ENCODE data around the gene PARPBP.

The PARPBP gene

DNA sequence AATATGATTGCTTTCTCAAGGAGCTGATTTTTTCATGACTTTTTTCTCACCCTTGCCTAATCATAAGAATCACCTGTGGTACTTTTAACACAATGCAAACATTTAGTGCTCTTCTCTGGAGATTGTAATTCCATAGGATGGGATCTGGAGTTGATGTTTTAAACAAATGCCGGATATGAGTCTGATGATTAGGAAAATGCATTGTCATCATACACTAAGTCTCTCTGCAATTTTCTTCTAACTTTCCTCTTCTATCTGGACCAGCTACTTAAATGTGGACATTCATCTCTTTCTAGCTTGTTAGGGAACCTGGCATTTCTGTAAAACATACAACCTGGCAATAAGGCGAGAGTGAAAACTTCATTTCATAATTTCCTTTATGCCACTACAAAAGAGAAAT lies 54.1 kb downstream of the PARPBP start:
- no peak overlapping the region for H3K4me3 ChIP-seq (ENCODE audit: low read depth, low read length)
- TF ChIP-seq, protein P1, sequence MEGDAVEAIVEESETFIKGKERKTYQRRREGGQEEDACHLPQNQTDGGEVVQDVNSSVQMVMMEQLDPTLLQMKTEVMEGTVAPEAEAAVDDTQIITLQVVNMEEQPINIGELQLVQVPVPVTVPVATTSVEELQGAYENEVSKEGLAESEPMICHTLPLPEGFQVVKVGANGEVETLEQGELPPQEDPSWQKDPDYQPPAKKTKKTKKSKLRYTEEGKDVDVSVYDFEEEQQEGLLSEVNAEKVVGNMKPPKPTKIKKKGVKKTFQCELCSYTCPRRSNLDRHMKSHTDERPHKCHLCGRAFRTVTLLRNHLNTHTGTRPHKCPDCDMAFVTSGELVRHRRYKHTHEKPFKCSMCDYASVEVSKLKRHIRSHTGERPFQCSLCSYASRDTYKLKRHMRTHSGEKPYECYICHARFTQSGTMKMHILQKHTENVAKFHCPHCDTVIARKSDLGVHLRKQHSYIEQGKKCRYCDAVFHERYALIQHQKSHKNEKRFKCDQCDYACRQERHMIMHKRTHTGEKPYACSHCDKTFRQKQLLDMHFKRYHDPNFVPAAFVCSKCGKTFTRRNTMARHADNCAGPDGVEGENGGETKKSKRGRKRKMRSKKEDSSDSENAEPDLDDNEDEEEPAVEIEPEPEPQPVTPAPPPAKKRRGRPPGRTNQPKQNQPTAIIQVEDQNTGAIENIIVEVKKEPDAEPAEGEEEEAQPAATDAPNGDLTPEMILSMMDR (IDR thresholded peaks at IDR 0.05; ENCODE audit: low read depth, low read length): no peak

DNA sequence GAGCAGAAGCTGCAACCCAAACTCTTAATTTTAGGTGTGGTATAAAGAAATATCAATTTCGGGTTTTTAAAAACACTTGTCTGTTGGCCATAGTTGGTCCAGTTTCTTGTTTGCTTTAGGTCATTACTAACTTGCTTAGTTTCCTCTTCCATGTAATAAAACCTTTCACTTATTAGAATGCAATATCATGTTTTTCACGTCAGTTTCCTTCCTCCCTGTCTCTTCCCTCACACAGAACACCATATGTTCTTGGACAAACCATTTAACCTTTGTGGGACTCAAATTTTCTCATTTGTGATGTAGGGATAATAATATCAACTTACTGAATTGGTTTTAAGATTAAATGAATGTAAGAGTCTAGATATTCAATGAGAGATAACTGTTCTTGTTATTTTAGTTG lies 54.8 kb downstream of the PARPBP start:
- H3K4me3 ChIP-seq (ENCODE audit: low read depth, low read length): no peak overlapping the region
- TF ChIP-seq, protein P1 (IDR thresholded peaks at IDR 0.05; ENCODE audit: low read depth, low read length): no peak

DNA sequence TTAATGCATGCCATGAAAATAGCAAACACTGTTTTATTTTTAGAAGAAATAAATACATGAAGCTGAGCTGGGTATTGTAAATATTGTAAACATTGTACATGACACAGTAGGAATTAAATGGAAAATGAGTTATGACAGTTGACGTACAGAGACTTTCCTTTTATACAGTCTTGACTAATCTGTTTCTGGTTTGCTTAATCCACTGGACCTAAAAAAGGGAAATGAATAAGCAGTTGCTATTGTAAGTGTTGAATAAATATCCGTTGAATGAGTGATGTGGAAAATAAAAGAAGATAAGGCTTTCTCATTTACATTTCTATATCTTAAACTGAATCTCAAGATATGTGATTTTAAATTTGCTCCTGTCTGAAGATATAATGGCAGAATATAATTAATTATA lies 62.7 kb downstream of the PARPBP start:
- H3K4me3 ChIP-seq (ENCODE audit: low read depth, low read length): no peak overlapping the region
- TF ChIP-seq, protein P1 (IDR thresholded peaks at IDR 0.05; ENCODE audit: low read depth, low read length): no peak

DNA sequence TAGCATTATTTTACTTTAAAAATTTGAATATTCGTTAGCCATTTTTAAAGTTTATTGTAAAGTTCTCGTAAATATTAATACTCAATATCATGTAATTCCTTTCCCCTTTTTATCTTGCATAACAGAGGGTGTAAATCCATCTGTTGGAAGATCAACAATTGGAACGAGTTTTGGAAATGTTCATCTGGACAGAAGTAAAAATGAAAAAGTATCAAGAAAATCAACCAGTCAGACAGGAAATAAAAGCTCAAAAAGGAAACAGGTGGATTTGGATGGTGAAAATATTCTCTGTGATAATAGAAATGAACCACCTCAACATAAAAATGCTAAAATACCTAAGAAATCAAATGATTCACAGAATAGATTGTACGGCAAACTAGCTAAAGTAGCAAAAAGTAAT lies 75.8 kb downstream of the PARPBP start:
- TF ChIP-seq, protein P1 (IDR thresholded peaks at IDR 0.05; ENCODE audit: low read depth, low read length): no peak
- H3K4me3 ChIP-seq (ENCODE audit: low read depth, low read length): no peak overlapping the region

DNA sequence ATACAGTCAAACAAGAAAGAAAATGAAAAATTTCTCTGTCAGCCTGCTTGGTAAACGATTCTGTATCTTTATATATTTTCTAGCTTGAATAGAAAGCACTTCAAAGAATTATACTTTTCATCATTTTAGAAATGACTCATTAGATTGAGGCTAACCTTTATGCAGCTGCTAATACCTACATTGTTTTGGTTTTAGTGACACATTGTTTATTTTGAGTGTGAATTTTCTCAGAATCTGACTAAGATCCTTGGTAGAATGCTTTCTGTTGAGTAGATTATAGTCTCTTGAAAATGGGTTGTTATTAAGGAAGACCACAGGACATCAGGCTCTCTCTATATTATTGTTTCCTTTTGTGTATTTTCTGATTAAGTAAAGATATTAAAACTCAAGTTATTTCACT lies 77.8 kb downstream of the PARPBP start, which contains the start of gene PMCH:
PMCH (minus strand) TSS at position 45 of the 400 bp plus-strand sequence. CDS start 63 bp downstream, outside the sequence.
- TF ChIP-seq, protein P1 (IDR thresholded peaks at IDR 0.05; ENCODE audit: low read depth, low read length): no peak
- H3K4me3 ChIP-seq (ENCODE audit: low read depth, low read length): no peak within 1 kb of the TSS

DNA sequence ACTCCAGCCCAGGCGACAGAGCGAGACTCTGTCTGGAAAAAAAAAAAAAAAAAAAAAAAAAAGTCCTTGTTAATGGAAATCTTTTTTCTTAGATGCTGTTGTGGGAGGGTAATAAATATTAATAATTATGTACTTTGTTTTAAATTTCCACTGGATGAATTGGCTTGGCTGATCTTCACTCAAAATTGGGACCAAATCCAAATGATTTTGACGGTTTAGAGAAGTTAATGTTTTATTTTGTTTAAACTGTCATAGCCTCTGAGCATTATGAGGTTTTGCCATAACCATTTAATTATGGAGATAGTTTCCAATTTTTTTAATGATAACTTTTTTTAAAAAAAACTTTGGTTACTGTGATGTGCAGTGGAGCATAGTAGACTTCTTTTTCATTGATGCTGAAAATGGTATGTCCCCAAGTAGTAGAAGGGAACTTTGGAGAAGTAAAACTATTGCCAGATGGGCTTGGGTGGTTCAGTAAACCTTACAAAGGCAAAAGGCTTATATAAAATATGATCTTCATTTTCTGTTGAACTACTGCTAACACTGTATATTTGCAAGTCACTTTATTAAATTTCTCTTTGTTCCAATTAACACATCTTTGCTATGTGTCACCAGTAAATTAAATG lies 81.6 kb downstream of the PARPBP start:
- no peak overlapping the region for H3K4me3 ChIP-seq (ENCODE audit: low read depth, low read length)
- TF ChIP-seq, protein P1 (IDR thresholded peaks at IDR 0.05; ENCODE audit: low read depth, low read length): no peak

DNA sequence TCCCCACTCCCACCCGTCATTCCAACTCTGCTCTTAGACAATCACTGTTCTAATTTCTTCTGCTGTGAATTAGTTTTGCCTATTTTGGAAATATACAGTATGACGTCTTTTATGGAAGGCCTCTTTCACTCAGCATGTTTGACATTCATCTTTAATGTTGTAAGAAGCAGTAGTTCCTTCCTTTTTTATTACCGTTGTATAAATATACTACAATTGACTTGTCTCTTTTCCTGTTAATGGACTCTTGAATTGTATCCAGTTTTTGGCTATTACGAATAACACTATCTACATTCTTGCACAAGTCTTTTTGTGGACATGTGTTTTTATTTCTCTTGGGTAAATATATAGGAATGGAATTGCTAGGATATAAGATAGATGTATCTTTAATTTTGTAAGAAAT lies 82.6 kb downstream of the PARPBP start:
- TF ChIP-seq, protein P1 (IDR thresholded peaks at IDR 0.05; ENCODE audit: low read depth, low read length): no peak
- H3K4me3 ChIP-seq (ENCODE audit: low read depth, low read length): no peak overlapping the region
